HG02840 (cell line): ENCODE results near the gene GLDN.
"Not testable (repeated sequence)": the region's sequence is repeated elsewhere in the genome, so short reads cannot be mapped to it uniquely, and the experiment has no call there.

Experiments
- ATAC-seq: cut with Tn5 transposase; IDR thresholded peaks from one replicate; pipeline ENCODE4 v1.9.1; 2021; ENCODE audit warnings: mild to moderate bottlenecking, moderate library complexity, moderate number of reproducible peaks; ENCODE audit not compliant: unreplicated experiment, low FRiP score

GLDN gene

DNA sequence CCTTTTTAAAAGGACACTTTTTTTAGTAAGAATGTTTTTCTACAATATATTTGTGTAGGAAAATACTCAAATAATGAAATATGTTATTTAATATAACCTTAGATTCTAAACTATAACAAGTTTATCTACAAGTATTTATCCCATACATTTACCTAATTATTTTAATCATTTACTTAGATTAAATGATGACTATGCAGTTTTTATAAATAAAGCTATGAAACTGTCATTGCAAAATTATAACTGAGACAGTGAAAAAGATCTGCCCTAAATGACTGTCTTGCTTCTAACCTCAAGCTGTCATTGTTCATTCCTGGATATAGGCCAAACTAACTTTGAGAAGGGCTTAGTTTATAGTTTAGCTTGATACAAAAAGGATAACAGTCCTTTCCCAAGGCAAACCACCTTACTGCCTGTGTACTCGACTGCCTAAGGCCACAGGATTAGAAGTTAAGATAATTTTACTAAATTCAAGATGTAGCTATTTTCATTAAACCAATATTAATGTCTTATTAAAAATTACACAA lies 84.1 kb downstream of the GLDN start:
- no peak for ATAC-seq

DNA sequence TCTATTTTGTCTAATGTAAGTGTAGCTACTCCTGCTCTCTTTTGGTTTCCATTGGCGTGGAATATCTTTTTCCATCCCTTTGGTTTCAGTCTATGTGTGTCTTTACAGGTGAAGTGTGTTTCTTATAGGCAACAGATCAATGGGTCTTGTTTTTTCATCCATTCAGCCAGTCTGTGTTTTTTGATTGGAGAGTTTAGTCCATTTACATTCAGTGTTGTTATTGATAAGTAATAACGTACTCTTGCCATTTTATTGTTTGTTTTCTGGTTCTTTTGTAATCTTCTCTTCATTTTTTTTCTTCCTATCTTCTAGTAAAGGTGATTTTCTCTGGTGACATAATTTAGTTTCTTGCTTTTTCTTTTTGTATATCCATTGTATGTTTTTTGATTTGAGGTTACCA lies 97.1 kb downstream of the GLDN start:
- no peak for ATAC-seq

DNA sequence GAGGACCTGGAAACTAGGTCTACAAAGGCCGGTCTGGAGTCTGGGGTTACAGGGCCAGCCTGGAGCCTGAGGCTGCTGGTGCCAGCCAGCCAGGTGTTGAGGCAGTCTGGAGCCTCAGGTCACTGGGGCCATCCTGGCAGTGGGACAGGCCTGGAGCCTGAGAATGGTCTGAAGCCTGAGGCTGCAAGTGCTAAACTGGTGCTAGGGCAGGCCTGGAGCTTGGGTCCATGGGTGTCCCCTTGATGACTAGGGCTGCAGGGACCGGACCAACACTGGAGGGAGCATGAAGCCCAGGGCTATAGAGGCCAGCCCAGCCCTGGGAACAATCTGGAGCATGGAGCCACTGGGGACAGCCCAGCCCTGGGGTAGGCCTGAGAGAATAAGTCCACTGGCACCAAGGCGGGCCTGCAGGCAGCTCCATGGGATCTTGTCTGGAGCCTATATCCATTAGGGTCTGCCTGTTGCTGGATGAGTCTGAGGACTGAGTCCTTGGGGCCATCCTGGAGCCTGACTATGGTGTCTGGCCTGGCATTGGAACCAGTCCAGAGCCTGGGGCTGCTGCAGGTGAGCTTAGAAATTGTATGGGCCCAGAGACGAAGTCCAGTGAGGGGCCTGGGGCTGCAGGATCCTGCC lies 101.9 kb downstream of the GLDN start:
- no peak for ATAC-seq

DNA sequence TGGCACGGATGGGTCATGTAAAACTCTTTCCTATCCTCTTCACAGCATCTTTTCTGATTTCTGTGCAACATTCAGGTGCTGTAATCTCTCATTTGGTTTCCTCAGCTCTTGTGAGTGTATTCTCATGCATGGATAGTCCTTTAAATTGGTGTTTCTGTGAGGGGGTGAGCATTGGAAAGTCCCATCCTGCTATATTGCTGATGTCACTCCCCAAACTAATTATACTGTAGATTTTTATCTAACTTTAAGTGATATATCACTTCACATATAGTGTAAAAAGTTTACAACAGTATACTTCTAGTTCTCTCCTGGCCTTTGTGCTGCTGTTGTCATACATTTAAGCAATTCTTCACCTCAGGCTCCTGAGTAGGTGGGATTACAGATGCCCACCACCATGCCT lies 102.7 kb downstream of the GLDN start:
- no peak for ATAC-seq

DNA sequence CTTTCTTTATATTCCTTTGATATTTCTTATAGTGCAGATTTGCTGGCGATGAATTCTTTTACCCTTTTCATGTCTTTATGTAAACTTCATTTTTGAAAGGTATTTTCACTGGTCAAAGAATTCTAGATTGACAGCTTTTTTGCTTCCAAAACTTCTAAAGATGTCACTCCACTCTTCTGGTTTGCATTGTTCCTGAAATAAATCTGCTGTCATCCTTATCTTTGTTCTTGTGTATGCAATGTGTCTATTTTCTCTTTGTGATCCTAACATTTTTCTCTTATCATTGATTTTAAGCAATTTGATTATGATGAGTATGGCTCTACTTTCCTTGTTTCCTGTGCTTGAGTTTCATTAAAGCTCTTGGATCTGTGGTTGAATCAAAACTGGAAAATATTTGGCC lies 103.4 kb downstream of the GLDN start:
- ATAC-seq, result no peak

DNA sequence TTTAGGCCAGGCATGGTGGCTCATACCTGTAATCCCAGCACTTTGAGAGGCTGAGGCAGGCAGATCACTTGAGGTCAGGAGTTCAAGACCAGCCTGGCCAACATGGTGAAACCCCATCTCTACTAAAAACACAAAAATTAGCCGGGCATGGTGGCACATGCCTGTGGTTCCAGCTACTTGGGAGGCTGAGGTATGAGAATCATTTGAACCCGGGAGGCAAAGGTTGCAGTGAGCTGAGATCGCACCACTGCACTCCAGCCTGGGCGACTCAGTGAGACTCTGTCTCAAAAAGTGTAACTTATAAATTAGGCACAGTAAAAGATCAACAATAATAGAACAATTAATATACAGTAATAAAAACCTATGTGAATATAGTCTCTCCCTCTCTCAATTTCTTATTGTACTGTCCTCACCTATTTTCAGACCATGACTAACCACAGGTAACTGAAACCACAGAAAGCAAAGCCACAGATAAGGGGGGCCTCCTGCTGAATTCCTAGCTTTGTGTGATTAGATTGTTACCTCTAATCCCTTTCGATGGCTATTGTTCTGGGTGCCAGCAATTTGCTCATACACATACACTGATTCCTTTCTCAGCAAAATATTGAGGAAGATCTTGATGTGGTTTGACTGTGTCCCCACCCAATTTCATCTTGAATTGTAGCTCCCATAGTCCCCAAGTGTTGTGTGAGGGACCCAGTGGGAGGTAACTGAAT lies 104.7 kb downstream of the GLDN start:
- ATAC-seq, result not testable (repeated sequence)

DNA sequence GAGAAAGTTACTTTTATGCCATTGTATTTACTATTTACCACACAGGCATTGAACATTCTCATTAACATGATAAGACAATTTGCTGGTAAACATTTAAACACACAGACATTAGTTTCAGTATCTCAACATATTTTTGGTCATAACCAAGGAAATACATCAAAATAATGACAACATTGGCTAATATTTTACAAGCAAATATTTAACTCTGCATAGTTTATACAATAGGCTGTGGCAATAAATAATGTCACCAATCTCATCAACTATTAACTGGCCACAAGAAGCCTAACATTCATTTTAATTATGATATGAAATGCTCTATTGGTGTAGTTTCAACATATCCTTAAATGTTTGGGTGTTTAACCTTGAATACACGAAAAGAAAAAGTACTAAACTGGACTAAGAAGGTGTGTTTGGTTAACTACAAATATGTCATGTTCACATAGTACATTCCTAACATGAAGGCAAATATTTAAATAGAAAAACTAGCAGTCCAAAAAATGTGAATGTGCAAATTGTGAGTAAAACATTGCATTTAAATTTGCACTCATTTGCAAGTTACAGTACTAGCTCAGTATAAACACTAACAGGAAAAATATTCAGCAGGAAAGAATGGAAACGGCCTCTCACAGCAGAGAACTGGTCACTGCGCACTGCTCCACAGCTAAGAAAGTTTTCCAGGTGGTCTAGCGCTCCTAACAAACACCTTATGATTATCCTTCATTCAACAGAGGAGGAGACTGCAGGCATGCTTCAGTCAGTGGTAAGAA lies 106.6 kb downstream of the GLDN start:
- ATAC-seq, result no peak

DNA sequence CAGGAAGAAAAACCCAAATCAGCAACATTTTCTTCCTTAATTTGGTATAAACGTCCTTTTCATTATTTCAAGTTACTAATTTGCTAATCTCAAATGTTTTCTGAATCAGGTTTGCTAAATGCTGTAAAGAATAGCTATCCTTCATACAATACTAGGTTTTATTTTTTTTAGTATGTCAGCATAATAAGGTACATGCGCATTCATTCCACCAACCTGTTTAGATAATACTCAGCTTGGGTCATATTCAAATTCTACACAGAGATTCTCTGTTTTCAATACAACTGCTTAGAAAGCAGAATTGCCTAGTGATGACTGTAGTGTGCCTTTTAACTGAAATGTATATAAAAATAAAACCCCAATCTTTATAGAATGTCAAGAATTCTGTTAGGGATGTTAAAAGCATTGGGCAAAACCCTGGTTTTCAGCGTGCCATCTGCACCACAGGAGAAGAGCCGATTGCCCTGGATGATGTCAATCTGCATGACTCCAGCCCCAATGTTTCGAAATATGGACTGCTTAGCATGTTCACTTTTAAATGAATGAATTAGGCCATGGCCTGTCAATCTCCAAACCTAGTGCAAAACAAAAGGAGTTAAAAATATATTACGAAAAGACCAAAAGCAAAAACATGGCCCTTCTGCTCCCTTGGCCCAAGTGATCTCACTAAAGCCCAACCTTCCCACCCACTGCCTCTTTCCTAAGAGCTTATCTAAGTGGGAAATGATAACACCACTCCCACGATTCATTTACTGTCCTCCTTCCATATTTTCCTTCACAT lies 107.4 kb downstream of the GLDN start:
- no peak for ATAC-seq

DNA sequence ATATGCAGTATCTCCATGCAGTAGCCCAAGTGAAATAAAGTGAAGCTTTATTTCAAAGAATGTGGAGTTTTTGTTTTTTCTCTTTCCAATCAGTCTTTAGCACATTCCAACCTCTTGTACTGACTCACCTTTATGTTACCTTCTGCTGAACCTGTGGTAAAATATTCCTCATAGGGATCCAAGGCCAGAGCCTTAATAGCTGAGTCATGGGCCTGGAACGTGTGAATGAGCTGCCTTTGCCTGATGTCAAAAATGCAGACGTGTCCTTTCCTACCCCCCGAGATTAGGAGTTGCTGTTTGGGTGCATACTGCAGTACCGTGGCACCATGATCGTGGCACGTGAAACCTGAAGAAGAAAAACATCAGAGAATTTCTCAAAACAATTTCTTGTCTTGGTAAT lies 108.5 kb downstream of the GLDN start:
- no peak for ATAC-seq
